HG02870 (cell line): ENCODE measurements around the gene HAPSTR1.
A peak's percentile ranks its signal among the peaks of the same experiment; 100 is the strongest.

Experiments used
- ATAC-seq: cut with Tn5 transposase; IDR thresholded peaks from one replicate; pipeline ENCODE4 v1.9.1; 2021; ENCODE audit warnings: mild to moderate bottlenecking, moderate library complexity; ENCODE audit not compliant: unreplicated experiment

The HAPSTR1 gene

GRCh38 chr16:9095656-9096397 lies 4.4 kb downstream of the HAPSTR1 start:
- no peak for ATAC-seq

- no peak for ATAC-seq
Observed at GRCh38 chr16:9096416-9096952, 5.0 kb downstream of the HAPSTR1 start.

GRCh38 chr16:9097266-9098219 lies 6.1 kb downstream of the HAPSTR1 start:
- ATAC-seq = no peak

GRCh38 chr16:9098377-9099090 lies 7.1 kb downstream of the HAPSTR1 start:
- ATAC-seq = no peak

- ATAC-seq = peak; percentile 70
Observed at GRCh38 chr16:9099131-9099625, 7.7 kb downstream of the HAPSTR1 start.

- no peak for ATAC-seq
Observed at GRCh38 chr16:9102379-9102778, 10.9 kb downstream of the HAPSTR1 start.

GRCh38 chr16:9102943-9103342 lies 11.5 kb downstream of the HAPSTR1 start:
- no peak for ATAC-seq

- ATAC-seq = no peak
Observed at GRCh38 chr16:9103546-9103945, 12.1 kb downstream of the HAPSTR1 start.

- ATAC-seq = no peak
Observed at GRCh38 chr16:9105189-9105588, 13.7 kb downstream of the HAPSTR1 start.

- no peak for ATAC-seq
Observed at GRCh38 chr16:9107025-9107970, 15.9 kb downstream of the HAPSTR1 start.

- ATAC-seq = no peak
Observed at GRCh38 chr16:9109255-9109654, 17.8 kb downstream of the HAPSTR1 start.

- no peak for ATAC-seq
Observed at GRCh38 chr16:9112166-9112843, 20.9 kb downstream of the HAPSTR1 start.

- no peak for ATAC-seq
Observed at GRCh38 chr16:9112844-9113186, 21.4 kb downstream of the HAPSTR1 start.

GRCh38 chr16:9113707-9114106 lies 22.3 kb downstream of the HAPSTR1 start:
- ATAC-seq = no peak

- ATAC-seq = no peak
Observed at GRCh38 chr16:9114112-9114511, 22.7 kb downstream of the HAPSTR1 start.

GRCh38 chr16:9114842-9115241 lies 23.4 kb downstream of the HAPSTR1 start:
- ATAC-seq = no peak

GRCh38 chr16:9115277-9115676 lies 23.8 kb downstream of the HAPSTR1 start:
- no peak for ATAC-seq

GRCh38 chr16:9116141-9116540 lies 24.7 kb downstream of the HAPSTR1 start:
- no peak for ATAC-seq

GRCh38 chr16:9118170-9118569 lies 26.7 kb downstream of the HAPSTR1 start:
- no peak for ATAC-seq
